Prostate gland (tissue), 2 donors: Measurements from ENCODE around the gene AKAP7. TPM values are rescaled to one million over a fixed set of nuclear protein-coding genes. Genes with fewer than 3 reads are reported as not detected.
A peak's percentile ranks its signal among the peaks of the same experiment; 100 is the strongest.

Experiments used
- DNase-seq: peaks from one replicate; pipeline ENCODE4 v3.0.0-alpha.2; 2019; ENCODE audit warnings: low spot score
- H3K27ac ChIP-seq, 2 donors: fragments of 200-600 bp; sonication (generic); 2 replicates each; pipeline ENCODE4 v1.5.1; 2017 to 2019
- H3K27me3 ChIP-seq: fragments of 200-600 bp; sonication (generic); replicated peaks from 2 replicates; pipeline ENCODE4 v1.5.1; 2019; ENCODE audit not compliant: insufficient read depth
- H3K36me3 ChIP-seq, 2 donors: fragments of 200-600 bp; sonication (generic); 1 replicate in 1 of 2; 2 replicates in 1 of 2; pipeline versions ENCODE4 v1.5.1 to v1.8.1; 2017 to 2019
- H3K4me1 ChIP-seq: fragments of 200-600 bp; sonication (generic); replicated peaks from 2 replicates; pipeline ENCODE4 v1.5.1; 2019
- H3K4me3 ChIP-seq, 2 donors: fragments of 200-600 bp; sonication (generic); 2 replicates each; pipeline ENCODE4 v1.5.1; 2017 to 2019
- H3K9me3 ChIP-seq: fragments of 200-600 bp; sonication (generic); 2 replicates; pipeline ENCODE4 v1.5.1; 2017
- POLR2A ChIP-seq: fragments of 450-650 bp; IDR thresholded peaks from one replicate; pipeline ENCODE4 v1.6.1; 2016; ENCODE audit warnings: antibody characterized with exemption, mild to moderate bottlenecking
- POLR2AphosphoS5 ChIP-seq: sonication (generic); formaldehyde crosslinking; IDR thresholded peaks from one replicate; pipeline ENCODE4 v1.6.1; 2017; ENCODE audit warnings: antibody characterized with exemption
- WGBS: methylation state at CpG from one replicate; pipeline ENCODE4 v1.1.5; 2018; 5-methylcytosine and 5-hydroxymethylcytosine counted together
- intact Hi-C: fragments of 100-400 bp; cut with DNase I; formaldehyde crosslinking; loops from one replicate; pipeline ENCODE4 v1.14.2; 2022
- total RNA-seq, 2 donors: library from RNA; depleted of rRNA; stranded (reverse); fragments of >200 nt; gene quantifications; one replicate each; pipeline ENCODE4 v1.1.0, GENCODE V29; 2016
- TF ChIP-seq, protein P1 (sequence below), 4 experiments: fragments of 200-600 bp in 2 of 4; fragments of 450-650 bp in 2 of 4; sonication (generic) in 2 of 4; IDR thresholded peaks; 1 replicate in 3 of 4; 2 replicates in 1 of 4; pipeline ENCODE4 v1.5.1; 2016 to 2019; ENCODE audit warnings: antibody characterized with exemption in 4 of 4, mild to moderate bottlenecking in 2 of 4, moderate library complexity in 2 of 4

The AKAP7 gene
- total RNA-seq, 2 donors from 2014 or later, result 23.7 to 34.3 TPM

DNA sequence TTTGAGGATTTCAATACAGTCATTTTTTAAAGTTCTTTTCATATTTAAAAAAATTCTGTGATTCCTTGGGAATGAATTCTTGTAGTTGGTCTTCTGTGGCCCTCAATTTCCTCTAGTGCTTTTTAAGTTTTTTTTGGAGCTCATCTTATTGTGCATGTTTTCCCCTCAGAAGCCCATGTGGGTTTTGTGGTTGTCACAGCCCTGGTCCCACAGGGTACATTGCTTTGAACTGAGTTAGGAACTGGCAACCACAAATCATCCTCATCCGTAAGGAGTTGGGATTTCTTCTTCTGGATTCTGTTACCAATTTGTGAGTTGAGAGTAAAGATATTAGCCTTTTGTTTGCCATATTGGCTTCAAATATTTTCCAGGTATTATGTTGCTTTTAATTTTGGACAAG is 89.9 kb downstream of the AKAP7 start:
- DNase-seq, result no peak
- no peaks in the 10 kb centered on the region for H3K36me3 ChIP-seq
- H3K27me3 ChIP-seq, result no peaks in the 10 kb centered on the region
- H3K9me3 ChIP-seq, result no peaks in the 10 kb centered on the region
- no peak overlapping the region for H3K27ac ChIP-seq
- H3K4me3 ChIP-seq, result no peak overlapping the region
- TF ChIP-seq, protein P1, sequence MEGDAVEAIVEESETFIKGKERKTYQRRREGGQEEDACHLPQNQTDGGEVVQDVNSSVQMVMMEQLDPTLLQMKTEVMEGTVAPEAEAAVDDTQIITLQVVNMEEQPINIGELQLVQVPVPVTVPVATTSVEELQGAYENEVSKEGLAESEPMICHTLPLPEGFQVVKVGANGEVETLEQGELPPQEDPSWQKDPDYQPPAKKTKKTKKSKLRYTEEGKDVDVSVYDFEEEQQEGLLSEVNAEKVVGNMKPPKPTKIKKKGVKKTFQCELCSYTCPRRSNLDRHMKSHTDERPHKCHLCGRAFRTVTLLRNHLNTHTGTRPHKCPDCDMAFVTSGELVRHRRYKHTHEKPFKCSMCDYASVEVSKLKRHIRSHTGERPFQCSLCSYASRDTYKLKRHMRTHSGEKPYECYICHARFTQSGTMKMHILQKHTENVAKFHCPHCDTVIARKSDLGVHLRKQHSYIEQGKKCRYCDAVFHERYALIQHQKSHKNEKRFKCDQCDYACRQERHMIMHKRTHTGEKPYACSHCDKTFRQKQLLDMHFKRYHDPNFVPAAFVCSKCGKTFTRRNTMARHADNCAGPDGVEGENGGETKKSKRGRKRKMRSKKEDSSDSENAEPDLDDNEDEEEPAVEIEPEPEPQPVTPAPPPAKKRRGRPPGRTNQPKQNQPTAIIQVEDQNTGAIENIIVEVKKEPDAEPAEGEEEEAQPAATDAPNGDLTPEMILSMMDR (IDR thresholded peaks at IDR 0.05), result no peak
- TF ChIP-seq POLR2AphosphoS5 (no peak), POLR2A (no peak)
- whole genome bisulfite sequencing, result 95% methylated on average over 1 of the region's 1 CpG
- no peaks in the 10 kb centered on the region for H3K4me1 ChIP-seq
- intact Hi-C loops, result no loop called here

GRCh38 chr6:131225959-131226358 is 90.7 kb downstream of the AKAP7 start:
- no peaks in the 10 kb centered on the region for H3K36me3 ChIP-seq
- intact Hi-C loops, result no loop called here
- H3K9me3 ChIP-seq, result no peaks in the 10 kb centered on the region
- H3K4me3 ChIP-seq, result no peak overlapping the region
- H3K4me1 ChIP-seq, result no peaks in the 10 kb centered on the region
- DNase-seq, result no peak
- H3K27me3 ChIP-seq, result no peaks in the 10 kb centered on the region
- TF ChIP-seq POLR2AphosphoS5 (peak; percentile 25), POLR2A (no peak)
- WGBS, result 40% methylated on average over 3 of the region's 3 CpGs
- H3K27ac ChIP-seq, result no peak overlapping the region

DNA sequence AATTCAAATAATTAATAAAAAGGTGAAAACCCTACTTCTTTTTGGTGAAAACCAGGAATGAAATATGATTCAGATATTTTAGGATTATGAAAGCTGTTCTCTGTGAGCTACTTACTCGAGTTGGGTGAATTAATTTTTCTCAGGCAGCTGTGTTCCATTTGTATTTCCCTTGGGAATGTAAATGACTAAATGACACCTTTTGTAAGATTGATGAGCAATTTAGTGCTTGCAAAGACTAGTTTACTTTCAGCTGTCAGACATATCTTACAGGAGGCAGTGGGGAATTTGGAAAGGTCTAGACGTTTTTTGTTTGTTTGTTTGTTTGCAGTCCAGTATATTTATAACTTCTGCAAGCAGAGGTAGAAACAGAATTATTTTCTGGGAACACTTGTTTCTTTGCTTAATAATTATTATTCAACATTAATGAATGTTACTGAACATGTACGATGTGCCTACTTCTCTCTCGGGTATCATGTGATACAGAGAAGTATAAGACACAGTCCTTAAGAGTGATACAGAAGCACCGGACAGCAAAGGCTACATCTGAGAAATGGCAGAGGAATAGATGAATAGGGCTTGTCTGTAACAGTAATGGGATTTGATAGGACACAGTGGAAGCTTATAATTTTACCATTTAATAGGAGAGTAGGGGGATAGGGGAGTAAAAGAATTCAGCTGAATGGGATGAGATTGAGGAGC is 91.3 kb downstream of the AKAP7 start:
- Histone ChIP-seq H3K4me1 (no peaks in the 10 kb centered on the region), H3K27ac (no peak overlapping the region), H3K36me3 (no peaks in the 10 kb centered on the region), H3K9me3 (no peaks in the 10 kb centered on the region), H3K27me3 (no peaks in the 10 kb centered on the region), H3K4me3 (no peak overlapping the region)
- 86% methylated on average over 5 of the region's 5 CpGs for WGBS
- intact Hi-C loops, result no loop called here
- DNase-seq, result no peak
- TF ChIP-seq, protein P1 (IDR thresholded peaks at IDR 0.05), result no peak
- TF ChIP-seq POLR2A, result no peak
- TF ChIP-seq POLR2AphosphoS5, result no peak

DNA sequence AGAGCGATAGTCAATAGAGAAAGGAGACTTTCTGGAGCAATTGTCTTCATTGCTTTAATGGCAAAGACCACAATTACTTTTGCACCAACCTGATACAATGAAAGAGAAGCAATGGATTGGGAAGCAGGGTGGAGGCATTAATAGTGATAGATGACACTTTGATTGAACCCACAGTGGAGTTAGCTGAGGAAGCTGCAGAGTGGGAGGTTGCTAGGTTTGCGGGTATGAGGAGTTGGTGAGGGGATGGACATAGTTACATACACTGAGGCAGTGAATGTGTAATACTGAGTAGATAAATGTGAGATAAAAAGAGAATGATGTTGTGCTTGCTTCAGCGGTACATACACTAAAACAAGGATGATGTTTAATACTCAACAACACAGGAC is 91.9 kb downstream of the AKAP7 start:
- Histone ChIP-seq H3K4me1 (no peaks in the 10 kb centered on the region), H3K27ac (no peak overlapping the region), H3K9me3 (no peaks in the 10 kb centered on the region), H3K36me3 (no peaks in the 10 kb centered on the region), H3K27me3 (no peaks in the 10 kb centered on the region), H3K4me3 (no peak overlapping the region)
- no peak for TF ChIP-seq POLR2A
- TF ChIP-seq POLR2AphosphoS5, result no peak
- TF ChIP-seq, protein P1 (IDR thresholded peaks at IDR 0.05), result no peak
- WGBS, result 95% methylated on average over 3 of the region's 3 CpGs
- no peak for DNase-seq
- intact Hi-C loops, result no loop called here

DNA sequence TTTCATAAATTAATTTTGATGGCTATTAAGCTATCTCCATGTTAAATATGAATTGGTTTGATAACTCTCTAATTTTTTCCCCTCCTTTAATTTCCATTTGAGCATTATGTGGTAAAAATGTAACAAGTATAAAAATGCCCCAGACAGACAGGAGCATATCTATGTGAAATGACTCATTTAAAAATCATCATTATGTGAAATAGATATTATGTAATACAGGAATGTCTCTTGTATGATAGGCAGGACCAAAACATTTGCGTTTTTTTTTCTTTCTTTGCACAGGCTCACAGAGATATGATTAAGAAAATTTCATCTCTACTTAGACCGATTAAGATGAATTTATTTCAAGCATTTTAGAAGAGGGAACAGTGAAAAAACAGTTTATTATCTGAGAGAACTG is 95.8 kb downstream of the AKAP7 start:
- Histone ChIP-seq H3K36me3 (no peaks in the 10 kb centered on the region), H3K27ac (no peak overlapping the region), H3K9me3 (no peaks in the 10 kb centered on the region), H3K4me3 (no peak overlapping the region), H3K27me3 (no peaks in the 10 kb centered on the region), H3K4me1 (no peaks in the 10 kb centered on the region)
- TF ChIP-seq, protein P1 (IDR thresholded peaks at IDR 0.05), result no peak
- no peak for TF ChIP-seq POLR2AphosphoS5
- no peak for TF ChIP-seq POLR2A
- 94% methylated on average over 2 of the region's 2 CpGs for WGBS
- intact Hi-C loops, result no loop called here
- no peak for DNase-seq
